ENCODE data around the gene BBS7.

DNA sequence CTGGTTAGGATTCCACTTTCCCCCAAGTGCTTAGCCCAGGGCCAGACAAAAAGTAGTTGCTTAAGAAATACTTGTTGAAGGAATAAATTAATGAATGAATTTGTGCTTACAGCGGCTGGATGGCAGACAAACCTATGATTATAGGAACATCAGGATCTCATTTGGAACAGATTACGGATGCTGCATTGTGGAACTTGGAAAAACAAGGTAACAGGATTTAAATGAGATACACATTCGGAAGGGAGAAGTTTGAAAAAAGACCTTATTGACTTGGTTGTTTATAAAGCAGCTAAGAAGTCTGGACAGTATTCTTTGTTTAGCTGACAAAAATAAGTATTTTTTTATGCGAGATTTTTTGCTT is 68.6 kb downstream of the BBS7 start:
- no peak for TF ChIP-seq EZH2phosphoT487 (IDR thresholded peaks at IDR 0.05; ENCODE audit: borderline replicate concordance, low read depth, low read length)
- TF ChIP-seq, protein P1, sequence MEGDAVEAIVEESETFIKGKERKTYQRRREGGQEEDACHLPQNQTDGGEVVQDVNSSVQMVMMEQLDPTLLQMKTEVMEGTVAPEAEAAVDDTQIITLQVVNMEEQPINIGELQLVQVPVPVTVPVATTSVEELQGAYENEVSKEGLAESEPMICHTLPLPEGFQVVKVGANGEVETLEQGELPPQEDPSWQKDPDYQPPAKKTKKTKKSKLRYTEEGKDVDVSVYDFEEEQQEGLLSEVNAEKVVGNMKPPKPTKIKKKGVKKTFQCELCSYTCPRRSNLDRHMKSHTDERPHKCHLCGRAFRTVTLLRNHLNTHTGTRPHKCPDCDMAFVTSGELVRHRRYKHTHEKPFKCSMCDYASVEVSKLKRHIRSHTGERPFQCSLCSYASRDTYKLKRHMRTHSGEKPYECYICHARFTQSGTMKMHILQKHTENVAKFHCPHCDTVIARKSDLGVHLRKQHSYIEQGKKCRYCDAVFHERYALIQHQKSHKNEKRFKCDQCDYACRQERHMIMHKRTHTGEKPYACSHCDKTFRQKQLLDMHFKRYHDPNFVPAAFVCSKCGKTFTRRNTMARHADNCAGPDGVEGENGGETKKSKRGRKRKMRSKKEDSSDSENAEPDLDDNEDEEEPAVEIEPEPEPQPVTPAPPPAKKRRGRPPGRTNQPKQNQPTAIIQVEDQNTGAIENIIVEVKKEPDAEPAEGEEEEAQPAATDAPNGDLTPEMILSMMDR (conservative IDR thresholded peaks at IDR 0.05; ENCODE audit: low read length) = no peak

Measured in OCI-LY7 (cell line).